DOHH2 (cell line): ENCODE data around the gene KNG1.

Experiments used
- H3F3A ChIP-seq: fragments of 200-600 bp; sonication (generic), shearing (Covaris generic); 2 replicates; pipeline ENCODE4 v1.6.0; 2016; ENCODE audit warnings: antibody characterized with exemption, mild to moderate bottlenecking; ENCODE audit not compliant: control insufficient read depth, insufficient read depth
- H3K27ac ChIP-seq: fragments of 200-600 bp; sonication (generic); 2 replicates; pipeline ENCODE4 v1.5.1; 2014; ENCODE audit warnings: low read depth, mild to moderate bottlenecking, low read length, moderate library complexity
- H3K27me3 ChIP-seq: fragments of 200-600 bp; sonication (generic); 2 replicates; pipeline ENCODE4 v1.6.1; 2014; ENCODE audit warnings: mild to moderate bottlenecking, low read length, mixed read lengths; ENCODE audit not compliant: control insufficient read depth
- H3K36me3 ChIP-seq: fragments of 200-600 bp; sonication (generic); 2 replicates; pipeline ENCODE4 v1.6.1; 2014; ENCODE audit warnings: mild to moderate bottlenecking, low read length, moderate library complexity, mixed read lengths; ENCODE audit not compliant: control insufficient read depth
- H3K4me1 ChIP-seq: fragments of 200-600 bp; sonication (generic); 2 replicates; pipeline ENCODE4 v1.6.1; 2014; ENCODE audit warnings: mild to moderate bottlenecking, low read length, mixed read lengths; ENCODE audit not compliant: control insufficient read depth
- H3K4me2 ChIP-seq: fragments of 200-600 bp; sonication (generic); 2 replicates; pipeline ENCODE4 v1.6.0; 2014; ENCODE audit warnings: mild to moderate bottlenecking, low read length, moderate library complexity
- H3K4me3 ChIP-seq: fragments of 200-600 bp; sonication (generic); 2 replicates; pipeline ENCODE4 v1.5.1; 2014; ENCODE audit warnings: mild to moderate bottlenecking, low read length, mixed read lengths
- H3K79me2 ChIP-seq: fragments of 200-600 bp; sonication (generic); 2 replicates; pipeline ENCODE4 v1.6.1; 2014; ENCODE audit warnings: mild to moderate bottlenecking, low read length, mixed read lengths; ENCODE audit not compliant: control insufficient read depth
- H3K9me2 ChIP-seq: fragments of 200-600 bp; sonication (generic); replicated peaks from 2 replicates; pipeline ENCODE4 v1.6.1; 2014; ENCODE audit warnings: mild to moderate bottlenecking, low read length, mixed read lengths; ENCODE audit not compliant: control insufficient read depth
- H3K9me3 ChIP-seq: fragments of 200-600 bp; sonication (generic); 2 replicates; pipeline ENCODE4 v1.6.1; 2014; ENCODE audit warnings: antibody characterized with exemption, low read length, mixed read lengths; ENCODE audit not compliant: control insufficient read depth, insufficient read depth
- H4K20me1 ChIP-seq: fragments of 200-600 bp; sonication (generic); 2 replicates; pipeline ENCODE4 v1.6.0; 2014; ENCODE audit warnings: low read depth, mild to moderate bottlenecking, antibody characterized with exemption, low read length, moderate library complexity; ENCODE audit not compliant: control insufficient read depth, insufficient read depth
- CTCF ChIP-seq: fragments of 200-600 bp; sonication (generic); IDR thresholded peaks from one replicate; pipeline ENCODE4 v1.5.1; 2014; ENCODE audit warnings: antibody characterized with exemption, mild to moderate bottlenecking, low read depth, low read length; ENCODE audit not compliant: poor library complexity, severe bottlenecking
- EZH2phosphoT487 ChIP-seq: fragments of 200-600 bp; sonication (generic); IDR thresholded peaks from 2 replicates; pipeline ENCODE4 v1.6.1; 2017; ENCODE audit warnings: borderline replicate concordance, mild to moderate bottlenecking, antibody characterized with exemption, low read length, moderate library complexity, mixed read lengths

KNG1 gene

GRCh38 chr3:186751480-186751879, 34.3 kb downstream of the KNG1 start:
- H3K27me3 ChIP-seq = no peaks in the 10 kb centered on the region
- no peaks in the 10 kb centered on the region for H3F3A ChIP-seq
- H4K20me1 ChIP-seq = no peaks in the 10 kb centered on the region
- no peak for TF ChIP-seq CTCF
- TF ChIP-seq EZH2phosphoT487 = no peak
- no peak overlapping the region for H3K4me3 ChIP-seq
- H3K36me3 ChIP-seq = no peaks in the 10 kb centered on the region
- no peaks in the 10 kb centered on the region for H3K4me1 ChIP-seq
- H3K79me2 ChIP-seq = no peaks in the 10 kb centered on the region
- H3K4me2 ChIP-seq = no peak overlapping the region
- H3K9me3 ChIP-seq = no peaks in the 10 kb centered on the region
- H3K9me2 ChIP-seq = no peaks in the 10 kb centered on the region
- no peak overlapping the region for H3K27ac ChIP-seq

GRCh38 chr3:186754006-186754405, 36.8 kb downstream of the KNG1 start:
- Histone ChIP-seq H3K4me2 (no peak overlapping the region), H3K36me3 (no peaks in the 10 kb centered on the region), H3K9me2 (no peaks in the 10 kb centered on the region), H3K4me1 (no peaks in the 10 kb centered on the region), H3K4me3 (no peak overlapping the region), H3K27ac (no peak overlapping the region), H3K79me2 (no peaks in the 10 kb centered on the region), H3K9me3 (no peaks in the 10 kb centered on the region), H3K27me3 (no peaks in the 10 kb centered on the region), H4K20me1 (no peaks in the 10 kb centered on the region), H3F3A (no peaks in the 10 kb centered on the region)
- no peak for TF ChIP-seq EZH2phosphoT487

GRCh38 chr3:186754871-186755270, 37.7 kb downstream of the KNG1 start:
- Histone ChIP-seq H4K20me1 (no peaks in the 10 kb centered on the region), H3K36me3 (no peaks in the 10 kb centered on the region), H3K4me3 (no peak overlapping the region), H3K79me2 (no peaks in the 10 kb centered on the region), H3K27me3 (no peaks in the 10 kb centered on the region), H3K27ac (no peak overlapping the region), H3F3A (no peaks in the 10 kb centered on the region), H3K9me3 (no peaks in the 10 kb centered on the region), H3K9me2 (no peaks in the 10 kb centered on the region), H3K4me1 (no peaks in the 10 kb centered on the region), H3K4me2 (no peak overlapping the region)
- TF ChIP-seq EZH2phosphoT487 = no peak
- TF ChIP-seq CTCF = no peak

- no peaks in the 10 kb centered on the region for H3K4me1 ChIP-seq
- no peaks in the 10 kb centered on the region for H3K79me2 ChIP-seq
- H4K20me1 ChIP-seq = no peaks in the 10 kb centered on the region
- H3K4me2 ChIP-seq = no peak overlapping the region
- no peak overlapping the region for H3K27ac ChIP-seq
- no peaks in the 10 kb centered on the region for H3K9me2 ChIP-seq
- H3K4me3 ChIP-seq = no peak overlapping the region
- no peaks in the 10 kb centered on the region for H3K36me3 ChIP-seq
- no peaks in the 10 kb centered on the region for H3F3A ChIP-seq
- no peaks in the 10 kb centered on the region for H3K9me3 ChIP-seq
- no peak for TF ChIP-seq CTCF
- TF ChIP-seq EZH2phosphoT487 = no peak
- no peaks in the 10 kb centered on the region for H3K27me3 ChIP-seq
Observed at GRCh38 chr3:186757214-186757613, 40.1 kb downstream of the KNG1 start.
